Panc1 (cell line): ENCODE measurements around the gene ADAMTS9. TPM values are rescaled to one million over a fixed set of nuclear protein-coding genes. Genes with fewer than 3 reads are reported as not detected.

Source experiments
- ATAC-seq: fragments of 200-7000 bp; cut with Tn5 transposase; 2 replicates; pipeline ENCODE4 v1.9.1; 2020; ENCODE audit warnings: mild to moderate bottlenecking, moderate library complexity
- BruUV-seq: library from RNA; stranded (reverse); fragments of 400-500 nt; replicated peaks from 2 replicates; lab custom pipeline; 2021; lab: Mats Ljungman, UMichigan
- CTCF ChIA-PET: fragments of 300-600 bp; sonication (Branson Sonifier 250); formaldehyde crosslinking; loops from one replicate; lab custom pipeline; 2022; ENCODE audit warnings: antibody characterized with exemption; lab: Charles Lee
- POLR2A ChIA-PET: fragments of 300-600 bp; sonication (Branson Sonifier 250); formaldehyde crosslinking; loops from one replicate; lab custom pipeline; 2022; ENCODE audit warnings: antibody characterized with exemption; lab: Charles Lee
- DNase-seq: peaks from one replicate; pipeline ENCODE4 v3.0.0-alpha.2; 2010; ENCODE audit warnings: low read depth, low spot score
- H3K27ac ChIP-seq: 2 replicates; pipeline ENCODE4 v1.5.1; 2011; ENCODE audit warnings: mild to moderate bottlenecking, low read length, inconsistent platforms
- H3K27me3 ChIP-seq: fragments of 200-500 bp; sonication (Bioruptor generic); 2 replicates; pipeline ENCODE4 v1.6.0; 2014; ENCODE audit warnings: low read length, inconsistent platforms; ENCODE audit not compliant: control insufficient read depth, insufficient read depth
- H3K36me3 ChIP-seq: fragments of 200-500 bp; sonication (Bioruptor generic); 2 replicates; pipeline ENCODE4 v1.5.1; 2014; ENCODE audit warnings: inconsistent platforms, mild to moderate bottlenecking, low read length, moderate library complexity; ENCODE audit not compliant: control insufficient read depth, insufficient read depth
- H3K4me1 ChIP-seq: 2 replicates; pipeline ENCODE4 v1.5.1; 2011; ENCODE audit warnings: inconsistent platforms, mild to moderate bottlenecking, low read length, moderate library complexity; ENCODE audit not compliant: control insufficient read depth, insufficient read depth
- H3K4me3 ChIP-seq, 2 experiments: 2 replicates each; pipeline ENCODE4 v1.5.1; 2011 to 2012; ENCODE audit warnings: low read depth in 2 of 2, low read length in 2 of 2, mild to moderate bottlenecking in 2 of 2, inconsistent platforms in 1 of 2, moderate library complexity in 1 of 2
- H3K9me3 ChIP-seq: fragments of 200-500 bp; sonication (Bioruptor generic); 2 replicates; pipeline ENCODE4 v1.5.1; 2014; ENCODE audit warnings: low read depth, mild to moderate bottlenecking, inconsistent platforms, low read length, moderate library complexity; ENCODE audit not compliant: control insufficient read depth, insufficient read depth
- POLR2AphosphoS5 ChIP-seq: IDR thresholded peaks from 2 replicates; pipeline ENCODE4 v1.6.1; 2012; ENCODE audit warnings: mild to moderate bottlenecking, low read depth, low read length, moderate library complexity
- REST ChIP-seq, 2 experiments: IDR thresholded peaks; 2 replicates each; pipeline ENCODE4 v1.6.1; 2011 to 2012; ENCODE audit warnings: low read depth in 2 of 2, control low read depth in 1 of 2, low read length in 1 of 2, mild to moderate bottlenecking in 1 of 2, moderate library complexity in 1 of 2; ENCODE audit not compliant: insufficient read depth in 1 of 2
- SIN3A ChIP-seq: IDR thresholded peaks from 2 replicates; pipeline ENCODE4 v1.6.1; 2012; ENCODE audit warnings: low read depth, mild to moderate bottlenecking, low read length, moderate library complexity, borderline replicate concordance; ENCODE audit not compliant: insufficient read depth
- TCF7L2 ChIP-seq: IDR thresholded peaks from 2 replicates; pipeline ENCODE4 v1.6.1; 2011; ENCODE audit warnings: mild to moderate bottlenecking, low read depth, low read length, inconsistent platforms
- in situ Hi-C: cut with HindIII; loops from 2 replicates; pipeline ENCODE4 v1.10.0; 2016; ENCODE audit warnings: low sequenced_read_pairs, low pct_unique_long_range_greater_than_20kb
- intact Hi-C: fragments of 100-400 bp; cut with micrococcal nuclease; formaldehyde crosslinking; loops from one replicate; pipeline ENCODE4 v1.10.0; 2022; ENCODE audit not compliant: unreplicated experiment
- total RNA-seq: library from RNA; stranded (reverse); gene quantifications from one replicate; pipeline ENCODE4 v1.2.1, GENCODE V29; 2021; ENCODE audit not compliant: unreplicated experiment
- TF ChIP-seq, protein P1 (sequence below): fragments of 450-650 bp; IDR thresholded peaks from 2 replicates; pipeline ENCODE4 v1.5.1; 2017; ENCODE audit warnings: mild to moderate bottlenecking

ADAMTS9 gene
- total RNA-seq, 1 experiment from 2014 or later = 0.05 TPM

DNA sequence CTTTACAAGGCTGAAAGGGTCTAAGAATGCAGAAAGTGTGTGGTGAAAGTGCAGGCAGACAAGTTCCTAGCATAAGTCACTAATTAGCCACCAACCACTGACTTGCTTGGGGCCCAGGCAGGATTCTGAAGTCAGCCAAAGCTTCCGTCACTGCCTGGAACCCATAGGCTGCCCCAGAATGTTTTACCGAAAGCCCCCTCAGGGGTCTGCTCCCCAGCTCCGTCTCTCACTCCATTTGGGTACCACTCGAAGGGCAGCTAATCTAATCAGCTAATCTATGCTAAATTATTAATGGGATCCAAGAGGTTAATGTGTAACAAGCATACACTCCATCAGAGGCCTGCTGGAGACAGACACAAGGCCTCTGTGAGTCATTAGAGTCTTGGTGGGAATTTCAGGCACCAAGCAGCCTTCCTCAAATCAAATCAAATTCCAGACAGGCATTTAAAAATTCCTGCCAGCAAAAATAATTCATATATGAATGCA, 13.2 kb downstream of the ADAMTS9 start:
- Histone ChIP-seq H3K4me3 (no peak overlapping the region), H3K9me3 (no peaks in the 10 kb centered on the region), H3K36me3 (no peaks in the 10 kb centered on the region), H3K27ac (no peak overlapping the region), H3K27me3 (no peaks in the 10 kb centered on the region; the same call in 1 of the 2 replicates), H3K4me1 (no peaks in the 10 kb centered on the region)
- intact Hi-C loops = no loop called here
- POLR2A ChIA-PET = no interaction called here
- no TSS peak for BruUV-seq
- ATAC-seq (no peak), DNase-seq (no peak)
- CTCF ChIA-PET = no interaction called here
- in situ Hi-C loops = no loop called here
- TF ChIP-seq TCF7L2 (no peak), SIN3A (no peak), POLR2AphosphoS5 (no peak), REST (IDR thresholded peaks at IDR 0.05; ENCODE audit: insufficient read depth in 1 of 2, low read depth in 2 of 2, low read length in 1 of 2) (no peak)
- TF ChIP-seq, protein P1, sequence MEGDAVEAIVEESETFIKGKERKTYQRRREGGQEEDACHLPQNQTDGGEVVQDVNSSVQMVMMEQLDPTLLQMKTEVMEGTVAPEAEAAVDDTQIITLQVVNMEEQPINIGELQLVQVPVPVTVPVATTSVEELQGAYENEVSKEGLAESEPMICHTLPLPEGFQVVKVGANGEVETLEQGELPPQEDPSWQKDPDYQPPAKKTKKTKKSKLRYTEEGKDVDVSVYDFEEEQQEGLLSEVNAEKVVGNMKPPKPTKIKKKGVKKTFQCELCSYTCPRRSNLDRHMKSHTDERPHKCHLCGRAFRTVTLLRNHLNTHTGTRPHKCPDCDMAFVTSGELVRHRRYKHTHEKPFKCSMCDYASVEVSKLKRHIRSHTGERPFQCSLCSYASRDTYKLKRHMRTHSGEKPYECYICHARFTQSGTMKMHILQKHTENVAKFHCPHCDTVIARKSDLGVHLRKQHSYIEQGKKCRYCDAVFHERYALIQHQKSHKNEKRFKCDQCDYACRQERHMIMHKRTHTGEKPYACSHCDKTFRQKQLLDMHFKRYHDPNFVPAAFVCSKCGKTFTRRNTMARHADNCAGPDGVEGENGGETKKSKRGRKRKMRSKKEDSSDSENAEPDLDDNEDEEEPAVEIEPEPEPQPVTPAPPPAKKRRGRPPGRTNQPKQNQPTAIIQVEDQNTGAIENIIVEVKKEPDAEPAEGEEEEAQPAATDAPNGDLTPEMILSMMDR = no peak

- Histone ChIP-seq H3K4me1 (no peaks in the 10 kb centered on the region), H3K36me3 (no peaks in the 10 kb centered on the region), H3K4me3 (no peak overlapping the region), H3K27ac (no peak overlapping the region), H3K9me3 (no peaks in the 10 kb centered on the region), H3K27me3 (no peaks in the 10 kb centered on the region)
- TF ChIP-seq SIN3A (no peak), REST (IDR thresholded peaks at IDR 0.05; ENCODE audit: insufficient read depth in 1 of 2, low read depth in 2 of 2, low read length in 1 of 2) (no peak), TCF7L2 (no peak), POLR2AphosphoS5 (no peak)
- TF ChIP-seq, protein P1 = no peak
- intact Hi-C loops (no loop called here), in situ Hi-C loops (no loop called here)
- POLR2A ChIA-PET = no interaction called here
- CTCF ChIA-PET = no interaction called here
- no peak for DNase-seq
- ATAC-seq = no peak
- no TSS peak for BruUV-seq
Measured at GRCh38 chr3:64673159-64673715, 14.6 kb downstream of the ADAMTS9 start.
